Hepatocyte (in vitro differentiated cells): ENCODE results near the gene DYNC2H1. TPM values are rescaled to one million over a fixed set of nuclear protein-coding genes. Genes with fewer than 3 reads are reported as not detected.

ENCODE experiments used
- DNase-seq: peaks from one replicate; pipeline ENCODE4 v3.0.0-alpha.2; 2016; ENCODE audit warnings: low spot score
- H2AFZ ChIP-seq: fragments of 200-600 bp; sonication (generic); 2 replicates; pipeline ENCODE4 v1.6.0; 2016; ENCODE audit warnings: antibody characterized with exemption, mild to moderate bottlenecking
- H3K27ac ChIP-seq: fragments of 200-600 bp; sonication (generic); 2 replicates; pipeline ENCODE4 v1.5.1; 2016; ENCODE audit warnings: mild to moderate bottlenecking
- H3K27me3 ChIP-seq: fragments of 200-600 bp; sonication (generic); 2 replicates; pipeline ENCODE4 v1.6.1; 2016
- H3K36me3 ChIP-seq: fragments of 200-600 bp; sonication (generic); replicated peaks from 2 replicates; pipeline ENCODE4 v1.5.1; 2016; ENCODE audit warnings: low read depth; ENCODE audit not compliant: insufficient read depth
- H3K4me1 ChIP-seq: fragments of 200-600 bp; sonication (generic); 2 replicates; pipeline ENCODE4 v1.5.1; 2016; ENCODE audit warnings: mild to moderate bottlenecking, moderate library complexity; ENCODE audit not compliant: insufficient read depth
- H3K4me2 ChIP-seq: fragments of 200-600 bp; sonication (generic); 2 replicates; pipeline ENCODE4 v1.6.0; 2016
- H3K4me3 ChIP-seq: fragments of 200-600 bp; sonication (generic); 2 replicates; pipeline ENCODE4 v1.5.1; 2016; ENCODE audit warnings: mild to moderate bottlenecking
- H3K79me2 ChIP-seq: fragments of 200-600 bp; sonication (generic); 2 replicates; pipeline ENCODE4 v1.6.0; 2017; ENCODE audit warnings: mild to moderate bottlenecking
- H3K9me2 ChIP-seq: fragments of 200-600 bp; sonication (generic); replicated peaks from 2 replicates; pipeline ENCODE4 v1.6.0; 2017; ENCODE audit warnings: mild to moderate bottlenecking; ENCODE audit not compliant: insufficient read depth
- H3K9me3 ChIP-seq: fragments of 200-600 bp; sonication (generic); 2 replicates; pipeline ENCODE4 v1.5.1; 2016; ENCODE audit warnings: low read depth, mild to moderate bottlenecking
- H4K20me1 ChIP-seq: fragments of 200-600 bp; sonication (generic); 2 replicates; pipeline ENCODE4 v1.6.0; 2016; ENCODE audit warnings: mild to moderate bottlenecking; ENCODE audit not compliant: insufficient read depth, poor library complexity, severe bottlenecking
- EZH2 ChIP-seq: fragments of 200-600 bp; sonication (generic); IDR thresholded peaks from 2 replicates; pipeline ENCODE4 v1.6.1; 2016; ENCODE audit warnings: antibody characterized with exemption, mild to moderate bottlenecking, borderline replicate concordance
- EZH2phosphoT487 ChIP-seq: fragments of 200-600 bp; sonication (generic); IDR thresholded peaks from one replicate; pipeline ENCODE4 v1.6.1; 2018; ENCODE audit warnings: antibody characterized with exemption, mild to moderate bottlenecking, low read depth, moderate library complexity; ENCODE audit not compliant: unreplicated experiment, severe bottlenecking
- WGBS: methylation state at CpG from one replicate; pipeline ENCODE4 v1.1.6; 2016; ENCODE audit warnings: low lambda C conversion rate; ENCODE audit errors: missing lambda C conversion rate; 5-methylcytosine and 5-hydroxymethylcytosine counted together
- polyA plus RNA-seq: library from polyadenylated mRNA; unstranded; fragments of >200 nt; fragmentation: Nextera tagmentation; extraction: Ambion mirVana; gene quantifications from 2 replicates; pipeline ENCODE4 v1.2.1, GENCODE V29; 2016
- total RNA-seq: library from RNA; depleted of rRNA; stranded (reverse); fragments of >200 nt; gene quantifications from 2 replicates; pipeline ENCODE4 v1.2.3, GENCODE V29; 2014
- TF ChIP-seq, protein P1 (sequence below): fragments of 200-600 bp; sonication (generic); IDR thresholded peaks from 2 replicates; pipeline ENCODE4 v1.5.1; 2016; ENCODE audit warnings: antibody characterized with exemption, mild to moderate bottlenecking; ENCODE audit not compliant: poor library complexity

DYNC2H1 gene
- total and polyA plus RNA-seq, 2 experiments from 2014 or later: 4.4 to 16.9 TPM

DNA sequence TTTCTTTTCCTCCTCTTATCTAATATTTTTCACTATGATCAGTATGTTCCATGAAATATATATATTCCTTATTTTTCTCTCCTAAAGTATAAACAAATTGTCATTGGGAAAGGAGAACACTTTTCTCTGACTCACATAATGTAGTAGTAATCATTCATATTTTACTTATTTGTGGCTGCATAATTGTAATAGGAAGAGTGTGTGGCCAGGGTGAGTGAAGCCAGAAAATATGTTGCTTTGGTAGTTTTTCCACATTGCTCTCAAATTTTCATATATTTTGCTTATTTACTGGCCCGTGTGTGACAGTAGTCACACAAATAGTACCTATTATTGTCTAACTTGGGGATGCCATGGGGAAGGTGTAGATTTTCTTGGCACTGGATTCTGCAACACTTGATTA is 172.1 kb downstream of the DYNC2H1 start:
- 85% methylated on average over 1 of the region's 1 CpG for WGBS
- H3K36me3 ChIP-seq: no peaks in the 10 kb centered on the region
- H2AFZ ChIP-seq: no peak overlapping the region
- no peaks in the 10 kb centered on the region for H3K79me2 ChIP-seq
- no peak overlapping the region for H3K4me2 ChIP-seq
- no peaks in the 10 kb centered on the region for H4K20me1 ChIP-seq
- no peak overlapping the region for H3K4me3 ChIP-seq
- H3K9me3 ChIP-seq: no peaks in the 10 kb centered on the region
- no peak for DNase-seq
- H3K4me1 ChIP-seq: no peaks in the 10 kb centered on the region
- H3K27ac ChIP-seq: no peak overlapping the region
- no peaks in the 10 kb centered on the region for H3K27me3 ChIP-seq
- TF ChIP-seq, protein P1, sequence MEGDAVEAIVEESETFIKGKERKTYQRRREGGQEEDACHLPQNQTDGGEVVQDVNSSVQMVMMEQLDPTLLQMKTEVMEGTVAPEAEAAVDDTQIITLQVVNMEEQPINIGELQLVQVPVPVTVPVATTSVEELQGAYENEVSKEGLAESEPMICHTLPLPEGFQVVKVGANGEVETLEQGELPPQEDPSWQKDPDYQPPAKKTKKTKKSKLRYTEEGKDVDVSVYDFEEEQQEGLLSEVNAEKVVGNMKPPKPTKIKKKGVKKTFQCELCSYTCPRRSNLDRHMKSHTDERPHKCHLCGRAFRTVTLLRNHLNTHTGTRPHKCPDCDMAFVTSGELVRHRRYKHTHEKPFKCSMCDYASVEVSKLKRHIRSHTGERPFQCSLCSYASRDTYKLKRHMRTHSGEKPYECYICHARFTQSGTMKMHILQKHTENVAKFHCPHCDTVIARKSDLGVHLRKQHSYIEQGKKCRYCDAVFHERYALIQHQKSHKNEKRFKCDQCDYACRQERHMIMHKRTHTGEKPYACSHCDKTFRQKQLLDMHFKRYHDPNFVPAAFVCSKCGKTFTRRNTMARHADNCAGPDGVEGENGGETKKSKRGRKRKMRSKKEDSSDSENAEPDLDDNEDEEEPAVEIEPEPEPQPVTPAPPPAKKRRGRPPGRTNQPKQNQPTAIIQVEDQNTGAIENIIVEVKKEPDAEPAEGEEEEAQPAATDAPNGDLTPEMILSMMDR: no peak
- TF ChIP-seq EZH2phosphoT487: no peak
- no peaks in the 10 kb centered on the region for H3K9me2 ChIP-seq

DNA sequence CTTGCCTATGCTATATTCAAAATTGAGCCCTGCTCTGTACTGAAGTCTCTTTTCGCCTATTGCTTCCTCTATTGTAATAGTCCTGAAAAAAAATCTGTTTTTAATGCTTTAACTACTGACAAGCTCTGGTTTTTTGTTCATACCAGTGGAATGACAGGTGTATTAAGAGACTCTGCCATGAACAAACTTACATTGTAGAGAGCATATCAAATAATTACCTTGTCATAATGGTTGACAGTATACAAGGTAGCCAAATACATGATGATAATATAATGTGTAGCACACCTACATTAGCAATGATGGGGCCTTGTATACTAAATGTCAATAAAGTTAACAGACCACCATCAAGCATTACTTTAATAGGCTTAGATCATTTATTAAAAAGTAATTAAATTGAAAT is 175.0 kb downstream of the DYNC2H1 start:
- DNase-seq: no peak
- Histone ChIP-seq H3K4me3 (no peak overlapping the region), H3K9me2 (no peaks in the 10 kb centered on the region), H3K9me3 (no peaks in the 10 kb centered on the region), H3K79me2 (no peaks in the 10 kb centered on the region), H4K20me1 (no peaks in the 10 kb centered on the region), H3K27me3 (no peaks in the 10 kb centered on the region), H3K4me1 (no peaks in the 10 kb centered on the region), H3K27ac (no peak overlapping the region), H2AFZ (no peak overlapping the region), H3K36me3 (no peaks in the 10 kb centered on the region), H3K4me2 (no peak overlapping the region)
- WGBS: 96% methylated on average over 1 of the region's 1 CpG
- no peak for TF ChIP-seq EZH2
- TF ChIP-seq, protein P1: no peak
- TF ChIP-seq EZH2phosphoT487: no peak

DNA sequence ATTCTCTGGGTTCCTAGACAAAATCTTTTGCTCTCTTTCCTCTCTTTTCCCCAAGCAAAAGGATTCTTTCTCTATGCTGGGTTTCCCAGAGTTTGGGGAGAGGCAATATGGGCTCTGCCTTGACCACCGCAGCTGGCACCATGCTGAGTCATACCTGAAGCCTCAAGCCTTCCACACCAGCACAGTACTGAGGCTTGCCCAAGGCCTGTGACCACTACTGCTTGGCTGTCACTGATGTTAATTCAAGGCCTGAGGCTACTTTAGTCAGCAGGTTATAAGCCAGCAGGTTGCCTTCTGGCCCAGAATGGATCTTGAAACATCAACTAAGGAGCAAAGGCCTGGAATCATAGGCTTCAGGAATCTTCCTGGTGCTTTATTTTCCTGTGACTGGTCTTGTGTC is 185.3 kb downstream of the DYNC2H1 start:
- Histone ChIP-seq H3K9me3 (peaks cover 16% of the 10 kb centered on the region), H2AFZ (no peak overlapping the region), H3K27ac (no peak overlapping the region), H3K4me2 (no peak overlapping the region), H3K27me3 (no peaks in the 10 kb centered on the region), H3K79me2 (no peaks in the 10 kb centered on the region), H3K4me1 (no peaks in the 10 kb centered on the region), H3K4me3 (no peak overlapping the region), H4K20me1 (no peaks in the 10 kb centered on the region), H3K36me3 (no peaks in the 10 kb centered on the region), H3K9me2 (no peaks in the 10 kb centered on the region)
- 100% methylated on average over 1 of the region's 1 CpG for WGBS
- no peak for DNase-seq
- TF ChIP-seq, protein P1: no peak
- TF ChIP-seq EZH2phosphoT487 (no peak), EZH2 (no peak)

DNA sequence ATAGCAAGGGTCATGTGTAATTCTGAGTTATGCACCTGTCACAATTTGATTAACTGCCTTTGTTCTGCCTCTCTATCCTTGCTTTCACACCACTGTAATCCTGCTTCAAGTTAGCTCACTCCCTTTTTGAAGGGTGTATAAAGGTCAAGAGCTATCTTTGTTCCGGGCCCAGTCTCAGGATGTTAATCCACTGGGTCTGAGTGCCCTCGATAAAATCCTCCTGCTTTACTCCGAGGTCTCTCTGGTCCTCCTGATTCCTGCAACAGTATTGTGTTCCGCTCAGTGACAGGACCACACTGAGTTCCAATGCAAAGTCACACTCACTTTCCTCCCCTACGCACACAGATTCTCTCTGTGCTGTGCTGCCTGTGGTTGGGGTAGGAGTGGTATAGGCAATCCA is 186.5 kb downstream of the DYNC2H1 start:
- Histone ChIP-seq H3K27me3 (no peaks in the 10 kb centered on the region), H3K9me2 (no peaks in the 10 kb centered on the region), H3K36me3 (no peaks in the 10 kb centered on the region), H3K4me3 (no peak overlapping the region), H3K27ac (no peak overlapping the region), H3K4me2 (no peak overlapping the region), H4K20me1 (no peaks in the 10 kb centered on the region), H3K9me3 (peaks cover 16% of the 10 kb centered on the region), H2AFZ (no peak overlapping the region), H3K4me1 (no peaks in the 10 kb centered on the region), H3K79me2 (no peaks in the 10 kb centered on the region)
- TF ChIP-seq, protein P1: no peak
- TF ChIP-seq EZH2 (no peak), EZH2phosphoT487 (no peak)
- WGBS: 92% methylated on average over 5 of the region's 5 CpGs
- DNase-seq: no peak
